ENCODE data around the gene DLGAP1.

DNA sequence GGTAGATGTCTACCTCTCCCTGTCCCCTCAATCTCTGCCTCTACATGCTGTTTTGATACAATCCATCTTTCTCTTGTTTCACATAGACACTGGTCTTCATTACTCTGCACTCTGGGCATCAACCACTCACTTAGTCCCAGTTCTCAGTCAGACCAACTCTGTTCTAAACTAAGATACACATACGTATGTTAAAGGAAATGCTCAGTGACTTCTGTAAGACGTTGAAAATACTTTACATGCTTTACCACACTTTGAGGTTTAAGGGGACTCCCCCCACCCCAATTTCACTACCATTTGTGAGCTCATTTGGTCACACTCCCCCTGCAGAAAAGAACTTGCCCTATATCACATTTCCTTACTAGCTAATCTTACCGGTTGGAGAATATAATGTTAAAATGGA is 507.7 kb downstream of the DLGAP1 start:
- no peak for TF ChIP-seq ZFP3 (CRISPR knock-in tag; IDR thresholded peaks at IDR 0.05)
- TF ChIP-seq, protein P1, sequence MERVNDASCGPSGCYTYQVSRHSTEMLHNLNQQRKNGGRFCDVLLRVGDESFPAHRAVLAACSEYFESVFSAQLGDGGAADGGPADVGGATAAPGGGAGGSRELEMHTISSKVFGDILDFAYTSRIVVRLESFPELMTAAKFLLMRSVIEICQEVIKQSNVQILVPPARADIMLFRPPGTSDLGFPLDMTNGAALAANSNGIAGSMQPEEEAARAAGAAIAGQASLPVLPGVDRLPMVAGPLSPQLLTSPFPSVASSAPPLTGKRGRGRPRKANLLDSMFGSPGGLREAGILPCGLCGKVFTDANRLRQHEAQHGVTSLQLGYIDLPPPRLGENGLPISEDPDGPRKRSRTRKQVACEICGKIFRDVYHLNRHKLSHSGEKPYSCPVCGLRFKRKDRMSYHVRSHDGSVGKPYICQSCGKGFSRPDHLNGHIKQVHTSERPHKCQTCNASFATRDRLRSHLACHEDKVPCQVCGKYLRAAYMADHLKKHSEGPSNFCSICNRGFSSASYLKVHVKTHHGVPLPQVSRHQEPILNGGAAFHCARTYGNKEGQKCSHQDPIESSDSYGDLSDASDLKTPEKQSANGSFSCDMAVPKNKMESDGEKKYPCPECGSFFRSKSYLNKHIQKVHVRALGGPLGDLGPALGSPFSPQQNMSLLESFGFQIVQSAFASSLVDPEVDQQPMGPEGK (CRISPR knock-in tag; IDR thresholded peaks at IDR 0.05; ENCODE audit: borderline replicate concordance): no peak
- no peak for TF ChIP-seq CSDC2 (CRISPR knock-in tag; IDR thresholded peaks at IDR 0.05)
- no peak for TF ChIP-seq ESRRG (CRISPR knock-in tag; IDR thresholded peaks at IDR 0.05)
- TF ChIP-seq RARB (CRISPR knock-in tag; IDR thresholded peaks at IDR 0.05): no peak

Data from SK-N-SH treated with all-trans-retinoic acid at 6 μM for 48 hours (cell line).